ENCODE data around the gene SUSD1. TPM values are rescaled to one million over a fixed set of nuclear protein-coding genes. Genes with fewer than 3 reads are reported as not detected.

SUSD1 gene
- 15.4 and 17.0 TPM in 2 replicates for total RNA-seq

GRCh38 chr9:112174965-112175795 lies at the start of gene SUSD1:
Gene SUSD1 (minus strand): TSS chr9:112175297. CDS start chr9:112175235, 62 bp downstream.

Small RNAs within 50 kb of the gene (small RNA-seq; reads per million reads assigned to genes)
- not detected for gene RF00019
- not detected for gene RNU6-710P
- not detected for gene RNU6-855P

Other genes with a start within 250 kb of the SUSD1 start
- 37.0 and 45.3 TPM in 2 replicates for gene PTBP3, start 158.3 kb upstream of the SUSD1 start, total RNA-seq
- gene HSDL2, start 204.8 kb upstream of the SUSD1 start, total RNA-seq, result 25.1 and 34.4 TPM in 2 replicates